Measurements from ENCODE around the gene DTNB. TPM values are rescaled to one million over a fixed set of nuclear protein-coding genes. Genes with fewer than 3 reads are reported as not detected.

Gene DTNB
- polyA plus RNA-seq, 1 donor from 2014 or later, result 22.5 TPM

DNA sequence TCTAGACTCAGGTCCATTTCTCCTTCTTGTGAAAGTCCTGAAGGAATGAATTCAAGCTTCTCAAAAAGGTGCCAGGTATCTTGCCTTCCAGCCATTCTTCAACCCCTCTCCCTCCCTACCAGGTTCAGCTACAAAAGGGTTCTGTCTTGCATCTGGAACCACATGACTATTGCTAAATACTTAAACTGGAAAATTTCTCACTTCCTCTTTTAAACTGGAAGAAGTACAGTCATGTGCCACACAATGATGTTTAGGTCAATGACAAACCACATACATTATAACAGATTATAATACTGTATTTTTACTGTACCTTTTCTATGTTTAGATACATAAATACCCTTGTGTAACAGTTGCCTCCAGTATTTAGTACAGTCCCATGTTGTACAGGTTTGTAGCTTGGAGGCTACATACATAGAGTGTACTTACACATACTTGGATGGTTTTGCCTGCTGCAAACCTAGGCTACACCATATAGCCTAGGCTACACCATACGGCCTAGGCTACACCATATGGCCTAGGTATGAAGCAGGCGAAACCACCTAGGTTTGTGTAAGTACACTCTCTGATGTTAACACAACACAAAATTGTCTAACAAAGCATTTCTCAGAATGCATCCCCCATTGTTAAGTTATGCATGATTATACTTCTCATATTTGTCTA lies 189.6 kb downstream of the DTNB start:
- TF ChIP-seq POLR2AphosphoS5 (IDR thresholded peaks at IDR 0.05) (no peak), EZH2 (IDR thresholded peaks at IDR 0.05; ENCODE audit: borderline replicate concordance, insufficient read depth, low read length, poor library complexity, severe bottlenecking) (no peak), EP300 (conservative IDR thresholded peaks at IDR 0.05; ENCODE audit: poor library complexity, severe bottlenecking) (no peak), MXI1 (conservative IDR thresholded peaks at IDR 0.05; ENCODE audit: poor library complexity, severe bottlenecking) (no peak), TAF1 (IDR thresholded peaks at IDR 0.05; ENCODE audit: low read depth) (no peak), RAD21 (conservative IDR thresholded peaks at IDR 0.05) (no peak), SMC3 (conservative IDR thresholded peaks at IDR 0.05; ENCODE audit: poor library complexity) (no peak)
- TF ChIP-seq, protein P1, sequence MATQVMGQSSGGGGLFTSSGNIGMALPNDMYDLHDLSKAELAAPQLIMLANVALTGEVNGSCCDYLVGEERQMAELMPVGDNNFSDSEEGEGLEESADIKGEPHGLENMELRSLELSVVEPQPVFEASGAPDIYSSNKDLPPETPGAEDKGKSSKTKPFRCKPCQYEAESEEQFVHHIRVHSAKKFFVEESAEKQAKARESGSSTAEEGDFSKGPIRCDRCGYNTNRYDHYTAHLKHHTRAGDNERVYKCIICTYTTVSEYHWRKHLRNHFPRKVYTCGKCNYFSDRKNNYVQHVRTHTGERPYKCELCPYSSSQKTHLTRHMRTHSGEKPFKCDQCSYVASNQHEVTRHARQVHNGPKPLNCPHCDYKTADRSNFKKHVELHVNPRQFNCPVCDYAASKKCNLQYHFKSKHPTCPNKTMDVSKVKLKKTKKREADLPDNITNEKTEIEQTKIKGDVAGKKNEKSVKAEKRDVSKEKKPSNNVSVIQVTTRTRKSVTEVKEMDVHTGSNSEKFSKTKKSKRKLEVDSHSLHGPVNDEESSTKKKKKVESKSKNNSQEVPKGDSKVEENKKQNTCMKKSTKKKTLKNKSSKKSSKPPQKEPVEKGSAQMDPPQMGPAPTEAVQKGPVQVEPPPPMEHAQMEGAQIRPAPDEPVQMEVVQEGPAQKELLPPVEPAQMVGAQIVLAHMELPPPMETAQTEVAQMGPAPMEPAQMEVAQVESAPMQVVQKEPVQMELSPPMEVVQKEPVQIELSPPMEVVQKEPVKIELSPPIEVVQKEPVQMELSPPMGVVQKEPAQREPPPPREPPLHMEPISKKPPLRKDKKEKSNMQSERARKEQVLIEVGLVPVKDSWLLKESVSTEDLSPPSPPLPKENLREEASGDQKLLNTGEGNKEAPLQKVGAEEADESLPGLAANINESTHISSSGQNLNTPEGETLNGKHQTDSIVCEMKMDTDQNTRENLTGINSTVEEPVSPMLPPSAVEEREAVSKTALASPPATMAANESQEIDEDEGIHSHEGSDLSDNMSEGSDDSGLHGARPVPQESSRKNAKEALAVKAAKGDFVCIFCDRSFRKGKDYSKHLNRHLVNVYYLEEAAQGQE (IDR thresholded peaks at IDR 0.05; ENCODE audit: borderline replicate concordance), result no peak
- TF ChIP-seq, protein P2, sequence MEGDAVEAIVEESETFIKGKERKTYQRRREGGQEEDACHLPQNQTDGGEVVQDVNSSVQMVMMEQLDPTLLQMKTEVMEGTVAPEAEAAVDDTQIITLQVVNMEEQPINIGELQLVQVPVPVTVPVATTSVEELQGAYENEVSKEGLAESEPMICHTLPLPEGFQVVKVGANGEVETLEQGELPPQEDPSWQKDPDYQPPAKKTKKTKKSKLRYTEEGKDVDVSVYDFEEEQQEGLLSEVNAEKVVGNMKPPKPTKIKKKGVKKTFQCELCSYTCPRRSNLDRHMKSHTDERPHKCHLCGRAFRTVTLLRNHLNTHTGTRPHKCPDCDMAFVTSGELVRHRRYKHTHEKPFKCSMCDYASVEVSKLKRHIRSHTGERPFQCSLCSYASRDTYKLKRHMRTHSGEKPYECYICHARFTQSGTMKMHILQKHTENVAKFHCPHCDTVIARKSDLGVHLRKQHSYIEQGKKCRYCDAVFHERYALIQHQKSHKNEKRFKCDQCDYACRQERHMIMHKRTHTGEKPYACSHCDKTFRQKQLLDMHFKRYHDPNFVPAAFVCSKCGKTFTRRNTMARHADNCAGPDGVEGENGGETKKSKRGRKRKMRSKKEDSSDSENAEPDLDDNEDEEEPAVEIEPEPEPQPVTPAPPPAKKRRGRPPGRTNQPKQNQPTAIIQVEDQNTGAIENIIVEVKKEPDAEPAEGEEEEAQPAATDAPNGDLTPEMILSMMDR (IDR thresholded peaks at IDR 0.05; ENCODE audit: poor library complexity, severe bottlenecking), result no peak
- Histone ChIP-seq H3K4me3 (ENCODE audit: low read length) (no peak overlapping the region), H4K20me1 (ENCODE audit: insufficient read depth) (no peaks in the 10 kb centered on the region), H3K79me2 (replicated peaks; ENCODE audit: insufficient read depth, low read length) (no peaks in the 10 kb centered on the region), H3K4me2 (ENCODE audit: low read length) (no peak overlapping the region), H3F3A (ENCODE audit: insufficient read depth, low read length, poor library complexity, severe bottlenecking) (no peaks in the 10 kb centered on the region), H3K36me3 (ENCODE audit: insufficient read depth, low read length) (peaks cover 4% of the 10 kb centered on the region), H3K27me3 (ENCODE audit: insufficient read depth, low read depth, low read length) (no peaks in the 10 kb centered on the region), H3K27ac (ENCODE audit: low read length) (no peak overlapping the region), H3K9ac (ENCODE audit: low read length) (no peak overlapping the region), H3K9me2 (ENCODE audit: insufficient read depth, low read length) (no peaks in the 10 kb centered on the region), H2AFZ (ENCODE audit: low read depth, low read length) (no peak overlapping the region), H3K9me3 (ENCODE audit: low read length) (no peaks in the 10 kb centered on the region)

DNA sequence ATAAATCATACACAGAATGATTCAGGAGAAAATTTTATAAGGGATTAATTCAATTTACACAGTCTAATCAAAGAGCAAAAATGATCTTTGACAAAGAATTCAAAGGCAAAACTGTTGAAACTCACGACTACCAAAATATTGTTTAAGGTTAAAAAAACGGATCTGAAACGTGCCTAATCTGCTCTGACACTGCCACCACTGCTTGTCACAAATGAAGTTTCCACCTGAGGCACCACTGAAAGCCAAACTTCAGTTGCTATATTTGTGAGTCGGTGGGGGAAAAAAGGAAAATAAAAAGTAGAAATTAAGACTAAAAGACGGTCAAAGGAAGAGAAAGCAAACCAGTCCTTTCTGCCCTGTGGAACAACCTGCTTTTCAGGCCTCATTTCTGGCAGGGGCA lies 191.0 kb downstream of the DTNB start:
- no peak for TF ChIP-seq SMC3 (conservative IDR thresholded peaks at IDR 0.05; ENCODE audit: poor library complexity)
- no peak for TF ChIP-seq EP300 (conservative IDR thresholded peaks at IDR 0.05; ENCODE audit: poor library complexity, severe bottlenecking)
- Histone ChIP-seq H3K9me2 (ENCODE audit: insufficient read depth, low read length) (no peaks in the 10 kb centered on the region), H3K36me3 (ENCODE audit: insufficient read depth, low read length) (peaks cover 4% of the 10 kb centered on the region), H3K4me3 (ENCODE audit: low read length) (no peak overlapping the region), H3K4me2 (ENCODE audit: low read length) (no peak overlapping the region), H4K20me1 (ENCODE audit: insufficient read depth) (no peaks in the 10 kb centered on the region), H3K27ac (ENCODE audit: low read length) (no peak overlapping the region), H2AFZ (ENCODE audit: low read depth, low read length) (no peak overlapping the region), H3K9me3 (ENCODE audit: low read length) (no peaks in the 10 kb centered on the region), H3K9ac (ENCODE audit: low read length) (no peak overlapping the region), H3K79me2 (replicated peaks; ENCODE audit: insufficient read depth, low read length) (no peaks in the 10 kb centered on the region), H3F3A (ENCODE audit: insufficient read depth, low read length, poor library complexity, severe bottlenecking) (no peaks in the 10 kb centered on the region), H3K27me3 (ENCODE audit: insufficient read depth, low read depth, low read length) (no peaks in the 10 kb centered on the region)
